ENCODE measurements around the gene HPN. TPM values are rescaled to one million over a fixed set of nuclear protein-coding genes. Genes with fewer than 3 reads are reported as not detected.

Gene HPN
- total and polyA plus RNA-seq, 2 of the 13 experiments (the other 11 are each of a cell fraction or from before 2014, with no cell fraction given) = 46.7 to 261 TPM

DNA sequence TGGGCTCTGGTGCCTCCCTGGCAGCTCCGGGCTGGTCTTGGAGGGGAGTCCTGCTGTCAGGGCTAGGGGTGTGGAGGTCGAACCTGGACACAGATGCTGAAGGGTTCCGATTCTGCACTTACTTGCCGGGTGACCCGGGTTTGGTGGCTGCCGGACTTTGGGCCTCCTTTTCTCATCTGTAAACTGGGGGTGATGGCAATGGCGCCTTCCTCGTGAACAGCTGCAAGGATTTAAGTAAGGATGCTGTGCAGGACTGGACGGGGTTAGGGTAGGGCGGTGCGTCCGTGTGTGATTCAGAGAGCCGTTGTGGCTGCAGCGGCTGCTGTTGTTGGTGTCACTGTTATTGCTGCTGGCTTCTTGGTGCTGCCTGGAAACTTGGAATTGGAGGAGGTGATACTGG is 2.4 kb downstream of the HPN start (continued):
- no peak for TF ChIP-seq ZBTB21 (CRISPR knock-in tag; IDR thresholded peaks at IDR 0.05)
- TF ChIP-seq PHF21A (CRISPR knock-in tag; IDR thresholded peaks at IDR 0.05) = no peak
- TF ChIP-seq MAFG (CRISPR knock-in tag; IDR thresholded peaks at IDR 0.05) = no peak
- TF ChIP-seq ARNTL (CRISPR knock-in tag; IDR thresholded peaks at IDR 0.05) = no peak
- peak; percentile 29 for TF ChIP-seq PTBP1 (IDR thresholded peaks at IDR 0.05; ENCODE audit: low read depth, low read length, poor library complexity, severe bottlenecking)
- TF ChIP-seq HOXA3 (CRISPR knock-in tag; IDR thresholded peaks at IDR 0.05) = no peak
- no peak for TF ChIP-seq NFYC (CRISPR knock-in tag; IDR thresholded peaks at IDR 0.05)
- TF ChIP-seq, protein P1, sequence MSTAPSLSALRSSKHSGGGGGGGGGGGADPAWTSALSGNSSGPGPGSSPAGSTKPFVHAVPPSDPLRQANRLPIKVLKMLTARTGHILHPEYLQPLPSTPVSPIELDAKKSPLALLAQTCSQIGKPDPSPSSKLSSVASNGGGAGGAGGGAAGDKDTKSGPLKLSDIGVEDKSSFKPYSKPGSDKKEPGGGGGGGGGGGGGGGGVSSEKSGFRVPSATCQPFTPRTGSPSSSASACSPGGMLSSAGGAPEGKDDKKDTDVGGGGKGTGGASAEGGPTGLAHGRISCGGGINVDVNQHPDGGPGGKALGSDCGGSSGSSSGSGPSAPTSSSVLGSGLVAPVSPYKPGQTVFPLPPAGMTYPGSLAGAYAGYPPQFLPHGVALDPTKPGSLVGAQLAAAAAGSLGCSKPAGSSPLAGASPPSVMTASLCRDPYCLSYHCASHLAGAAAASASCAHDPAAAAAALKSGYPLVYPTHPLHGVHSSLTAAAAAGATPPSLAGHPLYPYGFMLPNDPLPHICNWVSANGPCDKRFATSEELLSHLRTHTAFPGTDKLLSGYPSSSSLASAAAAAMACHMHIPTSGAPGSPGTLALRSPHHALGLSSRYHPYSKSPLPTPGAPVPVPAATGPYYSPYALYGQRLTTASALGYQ (CRISPR knock-in tag; IDR thresholded peaks at IDR 0.05) = no peak
- 0 out of 2 replicates have a peak, but pooled peaks have one; percentile 5 for TF ChIP-seq ZNF572 (CRISPR knock-in tag; IDR thresholded peaks at IDR 0.05)
- TF ChIP-seq POLR2AphosphoS5 (IDR thresholded peaks at IDR 0.05; ENCODE audit: low read depth, low read length) = peak; percentile 40; the same call in 1 of the 2 replicates
- 0 out of 2 replicates have a peak, but pooled peaks have one; percentile 38 for TF ChIP-seq ZNF235 (CRISPR knock-in tag; IDR thresholded peaks at IDR 0.05; ENCODE audit: borderline replicate concordance)
- no peak for TF ChIP-seq ZFX (CRISPR knock-in tag; IDR thresholded peaks at IDR 0.05; ENCODE audit: low read depth)
- TF ChIP-seq, protein P2, sequence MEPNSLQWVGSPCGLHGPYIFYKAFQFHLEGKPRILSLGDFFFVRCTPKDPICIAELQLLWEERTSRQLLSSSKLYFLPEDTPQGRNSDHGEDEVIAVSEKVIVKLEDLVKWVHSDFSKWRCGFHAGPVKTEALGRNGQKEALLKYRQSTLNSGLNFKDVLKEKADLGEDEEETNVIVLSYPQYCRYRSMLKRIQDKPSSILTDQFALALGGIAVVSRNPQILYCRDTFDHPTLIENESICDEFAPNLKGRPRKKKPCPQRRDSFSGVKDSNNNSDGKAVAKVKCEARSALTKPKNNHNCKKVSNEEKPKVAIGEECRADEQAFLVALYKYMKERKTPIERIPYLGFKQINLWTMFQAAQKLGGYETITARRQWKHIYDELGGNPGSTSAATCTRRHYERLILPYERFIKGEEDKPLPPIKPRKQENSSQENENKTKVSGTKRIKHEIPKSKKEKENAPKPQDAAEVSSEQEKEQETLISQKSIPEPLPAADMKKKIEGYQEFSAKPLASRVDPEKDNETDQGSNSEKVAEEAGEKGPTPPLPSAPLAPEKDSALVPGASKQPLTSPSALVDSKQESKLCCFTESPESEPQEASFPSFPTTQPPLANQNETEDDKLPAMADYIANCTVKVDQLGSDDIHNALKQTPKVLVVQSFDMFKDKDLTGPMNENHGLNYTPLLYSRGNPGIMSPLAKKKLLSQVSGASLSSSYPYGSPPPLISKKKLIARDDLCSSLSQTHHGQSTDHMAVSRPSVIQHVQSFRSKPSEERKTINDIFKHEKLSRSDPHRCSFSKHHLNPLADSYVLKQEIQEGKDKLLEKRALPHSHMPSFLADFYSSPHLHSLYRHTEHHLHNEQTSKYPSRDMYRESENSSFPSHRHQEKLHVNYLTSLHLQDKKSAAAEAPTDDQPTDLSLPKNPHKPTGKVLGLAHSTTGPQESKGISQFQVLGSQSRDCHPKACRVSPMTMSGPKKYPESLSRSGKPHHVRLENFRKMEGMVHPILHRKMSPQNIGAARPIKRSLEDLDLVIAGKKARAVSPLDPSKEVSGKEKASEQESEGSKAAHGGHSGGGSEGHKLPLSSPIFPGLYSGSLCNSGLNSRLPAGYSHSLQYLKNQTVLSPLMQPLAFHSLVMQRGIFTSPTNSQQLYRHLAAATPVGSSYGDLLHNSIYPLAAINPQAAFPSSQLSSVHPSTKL (CRISPR knock-in tag; IDR thresholded peaks at IDR 0.05) = no peak
- no peak for TF ChIP-seq SALL1 (CRISPR knock-in tag; IDR thresholded peaks at IDR 0.05)
- TF ChIP-seq, protein P3, sequence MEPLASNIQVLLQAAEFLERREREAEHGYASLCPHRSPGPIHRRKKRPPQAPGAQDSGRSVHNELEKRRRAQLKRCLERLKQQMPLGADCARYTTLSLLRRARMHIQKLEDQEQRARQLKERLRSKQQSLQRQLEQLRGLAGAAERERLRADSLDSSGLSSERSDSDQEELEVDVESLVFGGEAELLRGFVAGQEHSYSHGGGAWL (CRISPR knock-in tag; IDR thresholded peaks at IDR 0.05) = no peak
- peak; percentile 59 for TF ChIP-seq RBFOX2 (IDR thresholded peaks at IDR 0.05; ENCODE audit: low read depth, low read length)
- TF ChIP-seq ZBTB7B (CRISPR knock-in tag; IDR thresholded peaks at IDR 0.05) = no peak
- TF ChIP-seq, protein P4, sequence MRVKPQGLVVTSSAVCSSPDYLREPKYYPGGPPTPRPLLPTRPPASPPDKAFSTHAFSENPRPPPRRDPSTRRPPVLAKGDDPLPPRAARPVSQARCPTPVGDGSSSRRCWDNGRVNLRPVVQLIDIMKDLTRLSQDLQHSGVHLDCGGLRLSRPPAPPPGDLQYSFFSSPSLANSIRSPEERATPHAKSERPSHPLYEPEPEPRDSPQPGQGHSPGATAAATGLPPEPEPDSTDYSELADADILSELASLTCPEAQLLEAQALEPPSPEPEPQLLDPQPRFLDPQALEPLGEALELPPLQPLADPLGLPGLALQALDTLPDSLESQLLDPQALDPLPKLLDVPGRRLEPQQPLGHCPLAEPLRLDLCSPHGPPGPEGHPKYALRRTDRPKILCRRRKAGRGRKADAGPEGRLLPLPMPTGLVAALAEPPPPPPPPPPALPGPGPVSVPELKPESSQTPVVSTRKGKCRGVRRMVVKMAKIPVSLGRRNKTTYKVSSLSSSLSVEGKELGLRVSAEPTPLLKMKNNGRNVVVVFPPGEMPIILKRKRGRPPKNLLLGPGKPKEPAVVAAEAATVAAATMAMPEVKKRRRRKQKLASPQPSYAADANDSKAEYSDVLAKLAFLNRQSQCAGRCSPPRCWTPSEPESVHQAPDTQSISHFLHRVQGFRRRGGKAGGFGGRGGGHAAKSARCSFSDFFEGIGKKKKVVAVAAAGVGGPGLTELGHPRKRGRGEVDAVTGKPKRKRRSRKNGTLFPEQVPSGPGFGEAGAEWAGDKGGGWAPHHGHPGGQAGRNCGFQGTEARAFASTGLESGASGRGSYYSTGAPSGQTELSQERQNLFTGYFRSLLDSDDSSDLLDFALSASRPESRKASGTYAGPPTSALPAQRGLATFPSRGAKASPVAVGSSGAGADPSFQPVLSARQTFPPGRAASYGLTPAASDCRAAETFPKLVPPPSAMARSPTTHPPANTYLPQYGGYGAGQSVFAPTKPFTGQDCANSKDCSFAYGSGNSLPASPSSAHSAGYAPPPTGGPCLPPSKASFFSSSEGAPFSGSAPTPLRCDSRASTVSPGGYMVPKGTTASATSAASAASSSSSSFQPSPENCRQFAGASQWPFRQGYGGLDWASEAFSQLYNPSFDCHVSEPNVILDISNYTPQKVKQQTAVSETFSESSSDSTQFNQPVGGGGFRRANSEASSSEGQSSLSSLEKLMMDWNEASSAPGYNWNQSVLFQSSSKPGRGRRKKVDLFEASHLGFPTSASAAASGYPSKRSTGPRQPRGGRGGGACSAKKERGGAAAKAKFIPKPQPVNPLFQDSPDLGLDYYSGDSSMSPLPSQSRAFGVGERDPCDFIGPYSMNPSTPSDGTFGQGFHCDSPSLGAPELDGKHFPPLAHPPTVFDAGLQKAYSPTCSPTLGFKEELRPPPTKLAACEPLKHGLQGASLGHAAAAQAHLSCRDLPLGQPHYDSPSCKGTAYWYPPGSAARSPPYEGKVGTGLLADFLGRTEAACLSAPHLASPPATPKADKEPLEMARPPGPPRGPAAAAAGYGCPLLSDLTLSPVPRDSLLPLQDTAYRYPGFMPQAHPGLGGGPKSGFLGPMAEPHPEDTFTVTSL (CRISPR knock-in tag; IDR thresholded peaks at IDR 0.05; ENCODE audit: borderline replicate concordance) = no peak
